Astrocyte of the hippocampus (primary cell): ENCODE results near the gene CSTB.

Source experiments
- DNase-seq: peaks from one replicate; pipeline ENCODE4 v3.0.0; 2011; ENCODE audit warnings: low read depth, low spot score

Gene CSTB

GRCh38 chr21:43731476-43731875, 44.6 kb downstream of the CSTB start:
- no peak for DNase-seq

GRCh38 chr21:43728467-43729390, 47.4 kb downstream of the CSTB start:
- peak; percentile 98 for DNase-seq

GRCh38 chr21:43728154-43728466, 48.0 kb downstream of the CSTB start:
- no peak for DNase-seq

GRCh38 chr21:43727519-43728153, 48.5 kb downstream of the CSTB start:
- peak; percentile 54 for DNase-seq

GRCh38 chr21:43726686-43727518, 49.2 kb downstream of the CSTB start:
- peak; percentile 25 for DNase-seq
